Upper lobe of left lung (tissue), 6 donors: ENCODE results near the gene ANO6. TPM values are rescaled to one million over a fixed set of nuclear protein-coding genes. Genes with fewer than 3 reads are reported as not detected.
A peak's percentile ranks its signal among the peaks of the same experiment; 100 is the strongest.

ENCODE experiments used
- ATAC-seq, 2 donors: fragments of 200-7000 bp; cut with Tn5 transposase; one replicate each; pipeline ENCODE4 v1.9.1; 2022; ENCODE audit warnings: mild to moderate bottlenecking in 2 of 2, moderate library complexity in 2 of 2; ENCODE audit not compliant: low FRiP score in 2 of 2
- DNase-seq, 2 donors: peaks; one replicate each; pipeline ENCODE4 v3.0.0-alpha.2; 2019 to 2020
- H3K27ac ChIP-seq, 4 donors: fragments of 200-600 bp; sonication (generic); one replicate each; pipeline ENCODE4 v1.5.1; 2016 to 2019
- H3K27me3 ChIP-seq, 4 donors: fragments of 200-600 bp; sonication (generic); one replicate each; pipeline ENCODE4 v1.5.1; 2017 to 2019
- H3K36me3 ChIP-seq, 4 donors: fragments of 200-600 bp; sonication (generic); one replicate each; pipeline ENCODE4 v1.5.1; 2016 to 2019
- H3K4me1 ChIP-seq, 4 donors: fragments of 200-600 bp; sonication (generic); one replicate each; pipeline ENCODE4 v1.5.1; 2018 to 2019
- H3K4me3 ChIP-seq, 4 donors: fragments of 200-600 bp; sonication (generic); one replicate each; pipeline ENCODE4 v1.5.1; 2017 to 2019; ENCODE audit warnings: mild to moderate bottlenecking in 2 of 4, moderate library complexity in 1 of 4
- H3K9me3 ChIP-seq, 4 donors: fragments of 200-600 bp; sonication (generic); one replicate each; pipeline ENCODE4 v1.5.1; 2018 to 2019
- CTCF ChIP-seq, 6 experiments: fragments of 450-650 bp in 4 of 6; fragments of 200-600 bp in 2 of 6; sonication (generic) in 2 of 6; IDR thresholded peaks; one replicate each; pipeline ENCODE4 v1.5.1; 2016 to 2019; ENCODE audit warnings: antibody characterized with exemption in 6 of 6
- EP300 ChIP-seq, 4 donors: sonication (generic); formaldehyde crosslinking; IDR thresholded peaks; one replicate each; pipeline ENCODE4 v1.5.1; 2017; ENCODE audit warnings: antibody characterized with exemption in 4 of 4, control low read depth in 2 of 4
- POLR2A ChIP-seq, 4 donors: fragments of 450-650 bp; IDR thresholded peaks; one replicate each; pipeline ENCODE4 v1.5.1; 2016 to 2017; ENCODE audit warnings: antibody characterized with exemption in 4 of 4, mild to moderate bottlenecking in 2 of 4
- POLR2AphosphoS5 ChIP-seq, 2 donors: sonication (generic); formaldehyde crosslinking; IDR thresholded peaks; one replicate each; pipeline ENCODE4 v1.5.1; 2017; ENCODE audit warnings: antibody characterized with exemption in 2 of 2
- WGBS, 2 donors: methylation state at CpG; one replicate each; pipeline ENCODE4 v1.1.5; 2017 to 2018; 5-methylcytosine and 5-hydroxymethylcytosine counted together
- total RNA-seq, 6 donors: library from RNA; depleted of rRNA in 4 of 6; stranded (reverse); fragments of >200 nt in 4 of 6; gene quantifications; one replicate each; pipeline versions ENCODE4 v1.1.0 to v1.2.1, GENCODE V29; 2016 to 2021
- donor health status: DM: no; HTN: no; CAD: no; lungs with moderate emphysema.
- donor health status: DM: no; HTN: yes; CAD: no; lungs with severe emphysema.

The ANO6 gene
- total RNA-seq, 6 donors from 2014 or later, result 26.2 to 83.7 (median 57.9) TPM

GRCh38 chr12:45350861-45351260, 135.0 kb downstream of the ANO6 start:
- 81 to 96% methylated on average over 3 of the region's 3 CpGs for WGBS, 2 donors
- no peak overlapping the region for H3K27ac ChIP-seq

DNA sequence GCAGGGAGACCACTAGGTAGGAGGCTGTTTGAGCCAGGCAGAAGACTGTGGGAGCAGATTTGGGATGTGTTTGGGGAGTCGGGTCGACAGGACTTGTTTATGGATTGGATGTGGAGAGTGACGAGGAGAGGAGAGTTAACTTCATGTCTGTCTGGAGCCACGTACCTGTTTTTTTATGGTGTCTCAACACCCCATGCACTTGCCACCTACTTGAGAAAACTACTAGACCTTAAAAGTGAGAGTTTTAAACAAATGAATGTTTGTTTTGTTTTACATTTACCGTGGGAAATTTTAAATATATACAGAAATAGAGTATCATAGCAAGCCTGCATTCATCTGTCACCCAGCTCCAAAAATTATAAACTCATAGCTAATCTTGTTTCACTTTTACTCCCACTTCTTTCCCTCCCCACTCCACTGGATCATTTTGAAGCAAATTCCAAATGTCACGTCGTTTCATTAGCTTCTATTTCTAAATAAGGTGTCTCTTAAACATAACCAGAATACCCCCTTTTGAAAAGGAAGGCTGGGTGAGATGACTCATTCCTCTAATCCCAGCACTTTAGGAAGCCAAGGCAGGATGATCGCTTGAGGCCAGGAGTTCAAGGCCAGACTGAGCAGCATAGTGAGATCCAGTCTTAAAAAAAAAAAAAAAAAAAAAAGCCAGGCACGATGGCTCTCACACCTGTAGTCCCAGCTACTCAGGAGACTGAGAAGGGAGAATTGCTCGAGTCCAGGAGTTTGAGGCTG, 136.2 kb downstream of the ANO6 start:
- Histone ChIP-seq H3K4me3 (no peak overlapping the region), H3K9me3 (no peaks in the 10 kb centered on the region), H3K36me3 (peaks cover 4 to 51% (median 10%) of the 10 kb centered on the region in 4 donors), H3K27me3 (no peaks in the 10 kb centered on the region), H3K4me1 (peaks cover 0 to 1% (median 0%) of the 10 kb centered on the region in 4 donors), H3K27ac (no peak overlapping the region)
- no peak for TF ChIP-seq CTCF (IDR thresholded peaks at IDR 0.05)
- no peak for TF ChIP-seq EP300 (IDR thresholded peaks at IDR 0.05)
- TF ChIP-seq POLR2AphosphoS5 (IDR thresholded peaks at IDR 0.05), result no peak
- no peak for TF ChIP-seq POLR2A (IDR thresholded peaks at IDR 0.05)
- WGBS, 2 donors, result 82 to 87% methylated on average over 10 of the region's 10 CpGs
- no peak for ATAC-seq
- DNase-seq, result no peak

More at GRCh38 chr12:45350861-45351260, 135.0 kb downstream of the ANO6 start:
- no peak for ATAC-seq
- Histone ChIP-seq H3K27me3 (no peaks in the 10 kb centered on the region), H3K9me3 (no peaks in the 10 kb centered on the region), H3K36me3 (peaks cover 4 to 54% (median 11%) of the 10 kb centered on the region in 4 donors), H3K4me1 (no peaks in the 10 kb centered on the region), H3K4me3 (no peak overlapping the region)
- DNase-seq, result no peak
- TF ChIP-seq POLR2A (IDR thresholded peaks at IDR 0.05), result no peak
- TF ChIP-seq EP300 (IDR thresholded peaks at IDR 0.05), result no peak
- no peak for TF ChIP-seq CTCF (IDR thresholded peaks at IDR 0.05)
- TF ChIP-seq POLR2AphosphoS5 (IDR thresholded peaks at IDR 0.05), result no peak

DNA sequence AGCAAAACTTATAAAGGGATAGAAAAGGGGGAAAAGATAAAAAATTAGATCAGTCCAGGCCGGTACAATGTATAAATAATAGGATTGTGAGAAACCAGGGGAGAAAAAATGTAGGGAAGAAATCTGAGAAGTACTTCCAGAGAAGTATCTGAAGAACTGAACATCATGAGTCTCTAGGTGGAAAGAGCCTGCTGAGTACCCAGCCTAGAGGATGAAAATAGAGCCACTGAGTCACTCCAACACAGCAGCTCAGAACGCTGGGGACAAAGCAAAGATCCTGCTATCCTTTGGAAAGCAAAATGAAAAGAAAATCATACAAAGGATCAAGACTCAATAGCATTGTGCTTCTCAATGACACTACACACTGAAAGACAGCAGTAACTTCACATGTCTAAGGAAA, 138.0 kb downstream of the ANO6 start:
- Histone ChIP-seq H3K27me3 (no peaks in the 10 kb centered on the region), H3K36me3 (peaks cover 4 to 45% (median 8%) of the 10 kb centered on the region in 4 donors), H3K27ac (no peak overlapping the region), H3K4me1 (peaks cover 0 to 4% (median 2%) of the 10 kb centered on the region in 4 donors), H3K4me3 (no peak overlapping the region), H3K9me3 (no peaks in the 10 kb centered on the region)
- DNase-seq, result no peak
- TF ChIP-seq POLR2AphosphoS5 (IDR thresholded peaks at IDR 0.05) (no peak), CTCF (IDR thresholded peaks at IDR 0.05) (no peak), POLR2A (IDR thresholded peaks at IDR 0.05) (no peak), EP300 (IDR thresholded peaks at IDR 0.05) (no peak)
- no peak for ATAC-seq
- 88 to 92% methylated on average over 2 of the region's 2 CpGs for WGBS, 2 donors

- Histone ChIP-seq H3K9me3 (no peaks in the 10 kb centered on the region), H3K27me3 (no peaks in the 10 kb centered on the region), H3K4me1 (peaks cover 0 to 4% (median 2%) of the 10 kb centered on the region in 4 donors), H3K27ac (no peak overlapping the region), H3K4me3 (no peak overlapping the region), H3K36me3 (peaks cover 4 to 43% (median 8%) of the 10 kb centered on the region in 4 donors)
- no peak for TF ChIP-seq POLR2AphosphoS5 (IDR thresholded peaks at IDR 0.05)
- TF ChIP-seq POLR2A (IDR thresholded peaks at IDR 0.05), result no peak
- TF ChIP-seq EP300 (IDR thresholded peaks at IDR 0.05), result no peak
- no peak for TF ChIP-seq CTCF (IDR thresholded peaks at IDR 0.05)
- ATAC-seq, result no peak
- no peak for DNase-seq
Measured at GRCh38 chr12:45354399-45354798, 138.5 kb downstream of the ANO6 start.

DNA sequence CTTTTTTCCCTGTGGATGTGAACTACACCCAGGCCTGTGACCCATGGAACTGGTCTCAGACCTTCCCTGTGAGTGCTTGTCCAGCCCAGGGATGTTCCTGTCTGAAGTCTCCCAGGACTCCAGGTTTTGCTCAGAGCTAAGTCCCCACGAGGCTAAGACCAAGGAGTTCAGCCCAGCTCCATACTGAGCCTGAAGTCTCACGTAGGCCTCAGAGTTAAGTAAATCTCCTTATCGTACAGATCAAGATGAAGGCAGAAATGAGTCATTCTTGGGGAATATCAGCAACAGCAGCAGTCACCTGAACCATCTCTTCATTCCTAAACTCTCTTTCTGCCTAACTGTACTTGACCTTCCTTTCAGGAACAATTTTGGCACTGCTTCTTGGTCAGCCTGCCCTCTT, 139.8 kb downstream of the ANO6 start:
- H3K27me3 ChIP-seq, result no peaks in the 10 kb centered on the region
- ATAC-seq (no peak), DNase-seq (no peak)
- H3K27ac ChIP-seq, result peak overlapping the region in 1 of 4 donors; percentile 32
- no peaks in the 10 kb centered on the region for H3K9me3 ChIP-seq
- H3K36me3 ChIP-seq, result peaks cover 2 to 35% (median 5%) of the 10 kb centered on the region in 4 donors
- WGBS, 2 donors, result 77 to 90% methylated on average over 2 to 3 of the region's 3 CpGs
- H3K4me1 ChIP-seq, result peaks cover 0 to 4% (median 2%) of the 10 kb centered on the region in 4 donors
- no peak for TF ChIP-seq CTCF (IDR thresholded peaks at IDR 0.05)
- no peak for TF ChIP-seq POLR2A (IDR thresholded peaks at IDR 0.05)
- TF ChIP-seq POLR2AphosphoS5 (IDR thresholded peaks at IDR 0.05), result no peak
- TF ChIP-seq EP300 (IDR thresholded peaks at IDR 0.05), result no peak
- no peak overlapping the region for H3K4me3 ChIP-seq
